Psoas muscle (tissue), 8 donors: ENCODE results near the gene GNAT3. TPM values are rescaled to one million over a fixed set of nuclear protein-coding genes. Genes with fewer than 3 reads are reported as not detected.

Source experiments
- ATAC-seq, 4 donors: fragments of 200-7000 bp; cut with Tn5 transposase; one replicate each; pipeline ENCODE4 v1.9.1; 2020; ENCODE audit warnings: moderate library complexity in 3 of 4, mild to moderate bottlenecking in 2 of 4
- DNase-seq, 2 donors: peaks; one replicate each; pipeline ENCODE4 v3.0.0-alpha.2; 2020
- H3K27ac ChIP-seq: fragments of 200-600 bp; one replicate; pipeline ENCODE4 v1.8.0; 2022
- H3K27me3 ChIP-seq, 3 donors: fragments of 200-600 bp in 1 of 3; one replicate each; pipeline versions ENCODE4 v1.6.1 to v1.8.0; 2013 to 2022; ENCODE audit warnings: low read length in 2 of 3, mild to moderate bottlenecking in 2 of 3, moderate library complexity in 1 of 3; ENCODE audit not compliant: insufficient read depth in 3 of 3
- H3K36me3 ChIP-seq, 2 donors: fragments of 200-600 bp in 1 of 2; one replicate each; pipeline versions ENCODE4 v1.6.1 to v1.8.0; 2013 to 2022; ENCODE audit warnings: low read depth in 1 of 2, mild to moderate bottlenecking in 1 of 2, moderate library complexity in 1 of 2; ENCODE audit not compliant: insufficient read depth in 1 of 2
- H3K4me1 ChIP-seq: fragments of 200-600 bp; one replicate; pipeline ENCODE4 v1.8.0; 2022
- H3K4me3 ChIP-seq: fragments of 200-600 bp; one replicate; pipeline ENCODE4 v1.8.0; 2022; ENCODE audit warnings: mild to moderate bottlenecking
- H3K9me3 ChIP-seq: fragments of 200-600 bp; one replicate; pipeline ENCODE4 v1.8.0; 2022
- CTCF ChIP-seq: fragments of 200-600 bp; IDR thresholded peaks from one replicate; pipeline ENCODE4 v1.8.0; 2022; ENCODE audit warnings: antibody characterized with exemption
- WGBS, 3 donors: extraction: QIAGEN DNeasy Blood & Tissue Kit; methylation state at CpG; one replicate each; pipeline versions ENCODE4 v1.1.6 to v1.1.7; 2013; 5-methylcytosine and 5-hydroxymethylcytosine counted together
- intact Hi-C, 2 donors: fragments of 100-400 bp; cut with DNase I; formaldehyde crosslinking; loops; one replicate each; pipeline versions ENCODE4 v1.11.0 to v1.14.2; 2022
- polyA plus RNA-seq, 3 donors: library from polyadenylated mRNA; stranded (reverse); fragments of 200-250 nt; gene quantifications; one replicate each; pipeline ENCODE4 v1.2.3, GENCODE V29; 2013
- total RNA-seq, 4 donors: library from RNA; stranded (reverse); fragmentation: NEBNext Ultra II Directional in 2 of 4; extraction: Animal tissue kit (Norgen Biotek cat#: 25700) in 2 of 4; gene quantifications; one replicate each; pipeline versions ENCODE4 v1.2.1 to v1.2.4, GENCODE V29; 2021 to 2023
- donor health status: healthy with polysubstance abuse.
- donor health status: DM: no; HTN: no; CAD: no; lungs with moderate emphysema.
- donor health status: Bipolar disorder and iron deficiency.
- donor health status: healthy.
- donor health status: DM: yes; HTN: yes; CAD: no.
- donor health status: DM: no; HTN: no; CAD: no.
- donor health status: DM: no; HTN: no; CAD: no.
- donor health status: DM: yes; HTN: yes; CAD: no.

GNAT3 gene
- total and polyA plus RNA-seq, 7 donors, result not detected

- 71 to 80% (median 80%) methylated on average over 4 of the region's 4 CpGs for WGBS, 3 donors
- H3K9me3 ChIP-seq, result no peaks in the 10 kb centered on the region
- no peak overlapping the region for H3K27ac ChIP-seq
- no peak for ATAC-seq
- H3K4me1 ChIP-seq, result no peaks in the 10 kb centered on the region
- no peaks in the 10 kb centered on the region for H3K36me3 ChIP-seq
- TF ChIP-seq CTCF, result no peak
- intact Hi-C loops, result no loop called here
- no peaks in the 10 kb centered on the region for H3K27me3 ChIP-seq
- peak overlapping the region; percentile 25 for H3K4me3 ChIP-seq
- no peak for DNase-seq
Observed at GRCh38 chr7:80526472-80526871, 14.6 kb upstream of the GNAT3 start.

- Histone ChIP-seq H3K27me3 (no peaks in the 10 kb centered on the region), H3K27ac (no peak overlapping the region), H3K4me3 (peak overlapping the region; percentile 21), H3K36me3 (no peaks in the 10 kb centered on the region), H3K4me1 (no peaks in the 10 kb centered on the region), H3K9me3 (no peaks in the 10 kb centered on the region)
- ATAC-seq (no peak), DNase-seq (no peak)
- WGBS, 3 donors, result 66 to 83% (median 82%) methylated on average over 9 of the region's 9 CpGs
- no peak for TF ChIP-seq CTCF
- intact Hi-C loops, result loop anchor here in 1 of 2 donors (5.0 kb wide), 1 partner anchor 38 kb away; no protein-coding TSS in a partner anchor
Observed at GRCh38 chr7:80524693-80525092, 12.8 kb upstream of the GNAT3 start.

GRCh38 chr7:80521809-80522208 is 9.9 kb upstream of the GNAT3 start:
- intact Hi-C loops, result loop anchor here in 1 of 2 donors (5.0 kb wide), 1 partner anchor 40 kb away; no protein-coding TSS in a partner anchor
- 95 to 97% (median 96%) methylated on average over 2 of the region's 2 CpGs for WGBS, 3 donors
- H3K27me3 ChIP-seq, result no peaks in the 10 kb centered on the region
- H3K4me3 ChIP-seq, result no peak overlapping the region
- H3K27ac ChIP-seq, result no peak overlapping the region
- DNase-seq, result no peak
- no peaks in the 10 kb centered on the region for H3K36me3 ChIP-seq
- H3K9me3 ChIP-seq, result no peaks in the 10 kb centered on the region
- ATAC-seq, result no peak
- H3K4me1 ChIP-seq, result peaks cover 3% of the 10 kb centered on the region
- no peak for TF ChIP-seq CTCF

- H3K27ac ChIP-seq, result no peak overlapping the region
- no peak for TF ChIP-seq CTCF
- intact Hi-C loops, result loop anchor here in 1 of 2 donors (5.0 kb wide), 1 partner anchor 42 kb away; no protein-coding TSS in a partner anchor
- DNase-seq (no peak), ATAC-seq (no peak)
- no peaks in the 10 kb centered on the region for H3K36me3 ChIP-seq
- H3K4me1 ChIP-seq, result peaks cover 6% of the 10 kb centered on the region
- H3K27me3 ChIP-seq, result no peaks in the 10 kb centered on the region
- WGBS, 3 donors, result 80 to 93% (median 83%) methylated on average over 2 of the region's 2 CpGs
- H3K9me3 ChIP-seq, result no peaks in the 10 kb centered on the region
- no peak overlapping the region for H3K4me3 ChIP-seq
Observed at GRCh38 chr7:80520199-80520598, 8.3 kb upstream of the GNAT3 start.

- intact Hi-C loops, result no loop called here
- Histone ChIP-seq H3K4me1 (peaks cover 6% of the 10 kb centered on the region), H3K27me3 (no peaks in the 10 kb centered on the region), H3K9me3 (no peaks in the 10 kb centered on the region), H3K4me3 (no peak overlapping the region), H3K36me3 (no peaks in the 10 kb centered on the region), H3K27ac (no peak overlapping the region)
- TF ChIP-seq CTCF, result no peak
- DNase-seq (no peak), ATAC-seq (peak in 1 of 4 donors; percentile 57)
- WGBS, 3 donors, result 58 to 71% (median 58%) methylated on average over 4 of the region's 4 CpGs
Observed at GRCh38 chr7:80517282-80517747, 5.5 kb upstream of the GNAT3 start.
